HepG2 (cell line): Measurements from ENCODE around the gene XPNPEP3. TPM values are rescaled to one million over a fixed set of nuclear protein-coding genes. Genes with fewer than 3 reads are reported as not detected.

Experiments used
- ELF1 ChIP-seq: sonication (generic); formaldehyde crosslinking; IDR thresholded peaks from 2 replicates; pipeline ENCODE4 v1.4.0; 2020; ENCODE audit warnings: missing genetic modification reagents
- JUN ChIP-seq: sonication (generic); formaldehyde crosslinking; IDR thresholded peaks from 2 replicates; pipeline ENCODE4 v1.4.0; 2020; ENCODE audit warnings: mild to moderate bottlenecking, missing genetic modification reagents
- POGK ChIP-seq: sonication (generic); formaldehyde crosslinking; conservative IDR thresholded peaks from 2 replicates; pipeline ENCODE4 v1.8.0; 2022; ENCODE audit warnings: mild to moderate bottlenecking, moderate library complexity, missing genetic modification reagents
- RFXANK ChIP-seq: IDR thresholded peaks from 2 replicates; pipeline ENCODE4 v1.6.1; 2016
- SNAPC4 ChIP-seq: sonication (generic); formaldehyde crosslinking; IDR thresholded peaks from 2 replicates; pipeline ENCODE4 v1.4.0; 2020; ENCODE audit warnings: mild to moderate bottlenecking, missing genetic modification reagents
- ZBTB20 ChIP-seq: sonication (generic); formaldehyde crosslinking; IDR thresholded peaks from 2 replicates; pipeline ENCODE4 v1.8.1; 2023; ENCODE audit warnings: missing genetic modification reagents, low read depth, mild to moderate bottlenecking, borderline replicate concordance
- ZBTB26 ChIP-seq: IDR thresholded peaks from 2 replicates; pipeline ENCODE4 v1.6.1; 2016; ENCODE audit warnings: missing compliant biosample characterization, missing genetic modification reagents, borderline replicate concordance
- ZNF329 ChIP-seq: sonication (generic); formaldehyde crosslinking; IDR thresholded peaks from 2 replicates; pipeline ENCODE4 v1.9.0; 2021; ENCODE audit warnings: low read depth, mild to moderate bottlenecking, missing genetic modification reagents
- ZNF556 ChIP-seq: sonication (generic); formaldehyde crosslinking; IDR thresholded peaks from 2 replicates; pipeline ENCODE4 v1.4.0; 2020; ENCODE audit warnings: mild to moderate bottlenecking, missing genetic modification reagents, borderline replicate concordance
- ZNF567 ChIP-seq: sonication (generic); formaldehyde crosslinking; IDR thresholded peaks from 2 replicates; pipeline ENCODE4 v1.8.1; 2023; ENCODE audit warnings: mild to moderate bottlenecking, missing genetic modification reagents, borderline replicate concordance
- ZNF609 ChIP-seq: sonication (generic); formaldehyde crosslinking; IDR thresholded peaks from 2 replicates; pipeline ENCODE4 v1.4.0; 2020; ENCODE audit warnings: mild to moderate bottlenecking, missing genetic modification reagents, borderline replicate concordance
- ZNF788 ChIP-seq: sonication (generic); formaldehyde crosslinking; IDR thresholded peaks from 2 replicates; pipeline ENCODE4 v1.5.0; 2020; ENCODE audit warnings: mild to moderate bottlenecking, missing genetic modification reagents, borderline replicate concordance
- polyA plus RNA-seq, 8 experiments: library from polyadenylated mRNA; depleted of rRNA in 3 of 8; stranded (reverse) in 7 of 8; unstranded in 1 of 8; fragments of >200 nt; fragmentation: Illumina TruSeq in 4 of 8; extraction: Trizol in 4 of 8; gene quantifications; 2 replicates each; pipeline versions ENCODE4 v1.2.1 to v1.2.3, GENCODE V29; 2011 to 2016; ENCODE audit warnings: low read depth in 4 of 8, missing spikeins in 1 of 8, mixed read lengths in 1 of 8; ENCODE audit not compliant: insufficient read depth in 1 of 8
- total RNA-seq, 5 experiments: library from RNA; depleted of rRNA; stranded (reverse); fragments of >200 nt; fragmentation: Illumina TruSeq; extraction: Trizol; gene quantifications; 2 replicates each; pipeline ENCODE4 v1.2.3, GENCODE V29; 2016; ENCODE audit warnings: low read depth in 1 of 5

Gene XPNPEP3
- total and polyA plus RNA-seq, 2 of the 13 experiments (the other 11 are each of a cell fraction or from before 2014, with no cell fraction given), result 10.3 to 14.0 TPM

GRCh38 chr22:40855979-40856512 is 902 bp upstream of the XPNPEP3 start (continued):
- 0 out of 2 replicates have a peak, but pooled peaks have one; percentile 13 for TF ChIP-seq SNAPC4
- TF ChIP-seq JUN, result no peak
- TF ChIP-seq ZNF609 (CRISPR knock-in tag), result 0 out of 2 replicates have a peak, but pooled peaks have one; percentile 15
- TF ChIP-seq ZNF788 (CRISPR knock-in tag), result 0 out of 2 replicates have a peak, but pooled peaks have one; percentile 12
- 0 out of 2 replicates have a peak, but pooled peaks have one; percentile 19 for TF ChIP-seq ZNF556 (CRISPR knock-in tag)
- peak; percentile 61 for TF ChIP-seq POGK (CRISPR knock-in tag)
- no peak for TF ChIP-seq RFXANK (CRISPR knock-in tag)
- TF ChIP-seq ZNF329, result 0 out of 2 replicates have a peak, but pooled peaks have one; percentile 34
- TF ChIP-seq ZBTB20 (CRISPR knock-in tag), result 0 out of 2 replicates have a peak, but pooled peaks have one; percentile 13
- 0 out of 2 replicates have a peak, but pooled peaks have one; percentile 2 for TF ChIP-seq ZNF567 (CRISPR knock-in tag)
- TF ChIP-seq ELF1, result 0 out of 2 replicates have a peak, but pooled peaks have one; percentile 24
- no peak; the same call in 1 of the 2 replicates for TF ChIP-seq ZBTB26 (CRISPR knock-in tag)
